Kidney (tissue), 14 donors: Measurements from ENCODE around the gene SDR9C7. TPM values are rescaled to one million over a fixed set of nuclear protein-coding genes. Genes with fewer than 3 reads are reported as not detected.
"Not testable (repeated sequence)": the region's sequence is repeated elsewhere in the genome, so short reads cannot be mapped to it uniquely, and the experiment has no call there.

ENCODE experiments used
- DNase-seq, 5 donors: peaks; one replicate each; pipeline ENCODE4 v3.0.0-alpha.2; 2013 to 2020
- FAIRE-seq: peaks from 2 replicates; lab custom pipeline; 2012; peaks lifted over from hg19 to GRCh38; lab: Jason Lieb, UNC
- H3K27ac ChIP-seq, 2 donors: one replicate each; pipeline ENCODE4 v1.7.0; 2013; ENCODE audit warnings: low read depth in 2 of 2, low read length in 2 of 2, inconsistent platforms in 1 of 2
- H3K27me3 ChIP-seq: one replicate; pipeline ENCODE4 v1.7.1; 2013; ENCODE audit warnings: low read length, inconsistent platforms; ENCODE audit not compliant: control insufficient read depth, insufficient read depth
- H3K36me3 ChIP-seq, 3 donors: one replicate each; pipeline versions ENCODE4 v1.7.0 to v1.7.1; 2013; ENCODE audit warnings: low read length in 3 of 3, control low read depth in 1 of 3, inconsistent platforms in 1 of 3; ENCODE audit not compliant: insufficient read depth in 3 of 3, control insufficient read depth in 2 of 3
- H3K4me1 ChIP-seq, 3 donors: one replicate each; pipeline versions ENCODE4 v1.7.0 to v1.7.1; 2013; ENCODE audit warnings: low read length in 3 of 3, inconsistent platforms in 1 of 3, low read depth in 1 of 3; ENCODE audit not compliant: control insufficient read depth in 2 of 3, insufficient read depth in 2 of 3
- H3K4me3 ChIP-seq, 3 donors: one replicate each; pipeline versions ENCODE4 v1.7.0 to v1.8.1; 2013; ENCODE audit warnings: low read length in 3 of 3, control low read depth in 1 of 3, inconsistent platforms in 1 of 3
- H3K9ac ChIP-seq, 3 donors: one replicate each; pipeline versions ENCODE4 v1.7.0 to v1.7.1; 2013; ENCODE audit warnings: low read length in 3 of 3, control low read depth in 1 of 3, inconsistent platforms in 1 of 3
- H3K9me3 ChIP-seq, 3 donors: one replicate each; pipeline versions ENCODE4 v1.7.0 to v1.7.1; 2013; ENCODE audit warnings: low read length in 3 of 3, control low read depth in 1 of 3, inconsistent platforms in 1 of 3; ENCODE audit not compliant: control insufficient read depth in 2 of 3, insufficient read depth in 1 of 3
- CTCF ChIP-seq: IDR thresholded peaks from 3 replicates; pipeline ENCODE4 v1.5.1; 2012; ENCODE audit warnings: mild to moderate bottlenecking, moderate library complexity, borderline replicate concordance; ENCODE audit not compliant: insufficient read depth; ENCODE audit errors: extremely low read depth
- intact Hi-C: fragments of 100-400 bp; cut with DNase I; formaldehyde crosslinking; loops from one replicate; pipeline ENCODE4 v1.11.1; 2022
- polyA plus RNA-seq: library from polyadenylated mRNA; stranded (reverse); fragments of 350-450 nt; fragmentation: Illumina TruSeq; extraction: RNeasy Lipid Tissue Mini Kit (QIAGEN cat#74804); gene quantifications from one replicate; pipeline ENCODE4 v1.2.3, GENCODE V29; 2014; ENCODE audit warnings: low read depth, low replicate concordance; ENCODE audit not compliant: insufficient read depth
- total RNA-seq: library from RNA; stranded (reverse); fragmentation: NEBNext Ultra II Directional; extraction: Animal tissue kit (Norgen Biotek cat#: 25700); gene quantifications from one replicate; pipeline ENCODE4 v1.2.1, GENCODE V29; 2021
- donor health status: control.
- donor health status: control.
- donor health status: control.
- donor health status: control.
- donor health status: control.
- donor health status: DM: yes; HTN: yes; CAD: no.
- donor health status: Normal renal cell carcinoma (clear cell type).

SDR9C7 gene
- total and polyA plus RNA-seq, 2 donors from 2014 or later: not detected

DNA sequence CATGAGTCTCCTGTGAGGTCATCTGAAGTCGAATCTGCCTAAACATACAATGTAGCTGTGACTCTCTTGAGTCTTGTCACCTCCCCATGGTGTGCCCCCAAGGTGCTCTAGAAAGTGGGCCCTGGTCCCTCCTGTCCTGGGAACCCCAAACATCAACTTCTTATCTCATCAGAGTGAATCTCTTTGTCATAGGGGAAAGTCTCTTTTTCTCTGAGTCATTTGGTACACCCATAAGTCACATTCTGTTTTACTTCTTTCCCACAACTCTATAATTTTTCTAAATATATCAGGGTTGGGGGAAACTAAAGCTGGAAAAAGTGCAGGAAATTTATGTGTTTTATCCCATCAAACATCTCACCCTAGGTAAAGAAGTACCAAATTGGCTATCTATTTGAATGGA lies 12.9 kb downstream of the SDR9C7 start:
- H3K36me3 ChIP-seq: no peaks in the 10 kb centered on the region
- H3K27ac ChIP-seq: no peak overlapping the region
- H3K27me3 ChIP-seq: no peaks in the 10 kb centered on the region
- no peak overlapping the region for H3K4me3 ChIP-seq
- FAIRE-seq: no peak
- H3K4me1 ChIP-seq: no peaks in the 10 kb centered on the region
- DNase-seq: no peak
- H3K9me3 ChIP-seq: no peaks in the 10 kb centered on the region
- no peak for TF ChIP-seq CTCF
- H3K9ac ChIP-seq: no peak overlapping the region
- intact Hi-C loops: no loop called here

- intact Hi-C loops, H3K36me3 ChIP-seq, H3K4me3 ChIP-seq, H3K9me3 ChIP-seq, DNase-seq, FAIRE-seq, H3K4me1 ChIP-seq, H3K9ac ChIP-seq, H3K27me3 ChIP-seq, H3K27ac ChIP-seq: not testable (repeated sequence)
These were observed 16.1 kb downstream of the SDR9C7 start for GRCh38 chr12:56918139-56918538.

DNA sequence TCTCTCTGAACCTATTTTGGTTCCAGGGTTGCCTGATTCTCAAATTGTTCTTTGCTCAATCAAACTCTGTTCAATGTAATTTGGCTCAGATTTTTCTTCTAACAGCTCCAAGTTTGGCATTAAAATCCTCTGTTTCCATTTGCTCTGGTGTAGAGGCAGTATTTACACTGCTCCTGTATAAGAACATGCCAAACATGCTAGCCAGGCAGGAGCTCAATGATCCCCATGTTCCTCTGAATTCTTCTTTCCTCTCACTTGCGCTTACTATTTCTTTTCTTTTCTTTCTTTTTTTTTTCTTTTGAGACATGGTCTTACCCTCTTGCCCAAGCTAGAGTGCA lies 17.2 kb downstream of the SDR9C7 start:
- Histone ChIP-seq H3K27me3 (no peaks in the 10 kb centered on the region), H3K27ac (no peak overlapping the region), H3K4me1 (no peaks in the 10 kb centered on the region), H3K9ac (no peak overlapping the region), H3K36me3 (no peaks in the 10 kb centered on the region), H3K9me3 (no peaks in the 10 kb centered on the region), H3K4me3 (no peak overlapping the region)
- DNase-seq (no peak), FAIRE-seq (no peak)
- TF ChIP-seq CTCF: no peak
- intact Hi-C loops: no loop called here

- Histone ChIP-seq H3K27me3 (no peaks in the 10 kb centered on the region), H3K36me3 (no peaks in the 10 kb centered on the region), H3K4me1 (no peaks in the 10 kb centered on the region), H3K4me3 (no peak overlapping the region), H3K9ac (no peak overlapping the region), H3K27ac (no peak overlapping the region), H3K9me3 (no peaks in the 10 kb centered on the region)
- DNase-seq (no peak), FAIRE-seq (no peak)
- intact Hi-C loops: no loop called here
- TF ChIP-seq CTCF: no peak
These were observed 17.8 kb downstream of the SDR9C7 start for GRCh38 chr12:56916296-56916995.
